Measurements from ENCODE around the gene PIM1. TPM values are rescaled to one million over a fixed set of nuclear protein-coding genes. Genes with fewer than 3 reads are reported as not detected.

PIM1 gene
- polyA plus RNA-seq, 1 of the 3 experiments (the other 2 are of a cell fraction), result 33.9 TPM

DNA sequence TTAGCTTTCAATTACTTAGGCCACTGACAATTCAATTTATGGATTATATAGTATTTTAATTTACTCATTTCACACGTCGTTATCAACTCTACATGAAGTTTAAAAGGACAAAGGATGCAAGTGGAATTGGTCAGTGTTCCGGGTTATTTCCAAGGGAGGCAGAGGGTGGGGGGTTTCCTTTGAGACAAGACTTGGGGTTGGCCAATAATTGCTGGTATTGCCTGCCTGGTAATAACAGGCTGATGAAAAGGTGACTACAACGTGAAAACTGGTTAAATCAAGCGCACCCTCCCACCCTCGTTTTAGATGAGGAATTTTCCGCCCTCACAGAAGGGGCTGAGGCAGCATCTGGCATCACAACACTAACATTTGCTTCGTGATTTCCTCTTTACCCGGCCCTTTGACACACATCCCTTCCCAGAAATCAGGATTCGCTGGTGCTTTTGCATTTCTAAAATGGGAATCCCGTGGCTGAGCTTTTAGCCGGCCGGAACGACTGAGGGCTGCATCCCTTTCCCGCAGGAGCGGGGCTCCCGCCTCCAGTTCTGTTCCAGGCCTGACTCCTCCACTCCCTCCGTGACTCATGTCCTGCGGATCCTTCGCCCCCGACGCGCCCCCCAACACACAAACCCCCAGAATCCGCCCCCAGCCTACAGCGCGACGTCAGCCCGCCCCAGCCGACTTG, 999 bp upstream of the PIM1 start:
- DNase-seq, result peak; percentile 63
- Histone ChIP-seq H3K4me3 (ENCODE audit: low read depth in 2 of 2, low read length in 1 of 2) (peak overlapping the region; percentile 66 to 67), H2AFZ (ENCODE audit: low read depth) (peak overlapping the region; percentile 54), H3K79me2 (ENCODE audit: insufficient read depth) (peaks cover 29% of the 10 kb centered on the region), H3K9me3 (no peaks in the 10 kb centered on the region), H4K20me1 (ENCODE audit: insufficient read depth) (peaks cover 17% of the 10 kb centered on the region), H3K27me3 (ENCODE audit: insufficient read depth) (no peaks in the 10 kb centered on the region), H3F3A (replicated peaks; ENCODE audit: insufficient read depth) (peaks cover 9% of the 10 kb centered on the region), H3K4me1 (ENCODE audit: control insufficient read depth in 1 of 2, insufficient read depth in 2 of 2, low read depth in 1 of 2, low read length in 1 of 2) (peaks cover 4 to 17% of the 10 kb centered on the region in 2 experiments; a peak in 3 of 4 replicates), H3K4me2 (peak overlapping the region; percentile 80), H3K36me3 (replicated peaks in 1 of 2; ENCODE audit: control insufficient read depth in 1 of 2, insufficient read depth in 2 of 2, low read length in 1 of 2) (peaks cover 15 to 16% of the 10 kb centered on the region in 2 experiments), H3K9ac (peak overlapping the region; percentile 84), H3K27ac (ENCODE audit: low read depth in 2 of 2, low read length in 1 of 2) (peak overlapping the region; percentile 88 to 95), H3K9me2 (no peaks in the 10 kb centered on the region)
- POLR2A ChIA-PET, result interaction anchor here (0.6 to 3.3 kb wide), 6 partner anchors 25 to 183 kb away, joined by 3 to 27 read pairs (median 12); partner anchors contain the start of gene MTCH1
- TF ChIP-seq RFX5 (IDR thresholded peaks at IDR 0.05; ENCODE audit: low read length) (no peak), NFIC (IDR thresholded peaks at IDR 0.05; ENCODE audit: borderline replicate concordance) (no peak), JUND (IDR thresholded peaks at IDR 0.05) (no peak; the same call in 1 of the 2 replicates), TEAD4 (IDR thresholded peaks at IDR 0.05; ENCODE audit: borderline replicate concordance, insufficient read depth) (no peak), ELF1 (IDR thresholded peaks at IDR 0.05) (no peak), MEF2A (IDR thresholded peaks at IDR 0.05; ENCODE audit: borderline replicate concordance, low read depth) (no peak), TAF1 (IDR thresholded peaks at IDR 0.05; ENCODE audit: borderline replicate concordance, low read depth, low read length) (0 out of 2 replicates have a peak, but pooled peaks have one; percentile 15), FOSL2 (IDR thresholded peaks at IDR 0.05; ENCODE audit: borderline replicate concordance, low read depth) (peak; percentile 51; the same call in 1 of the 2 replicates), TCF12 (IDR thresholded peaks at IDR 0.05) (peak; percentile 2; the same call in 1 of the 2 replicates)
- TF ChIP-seq, protein P1, sequence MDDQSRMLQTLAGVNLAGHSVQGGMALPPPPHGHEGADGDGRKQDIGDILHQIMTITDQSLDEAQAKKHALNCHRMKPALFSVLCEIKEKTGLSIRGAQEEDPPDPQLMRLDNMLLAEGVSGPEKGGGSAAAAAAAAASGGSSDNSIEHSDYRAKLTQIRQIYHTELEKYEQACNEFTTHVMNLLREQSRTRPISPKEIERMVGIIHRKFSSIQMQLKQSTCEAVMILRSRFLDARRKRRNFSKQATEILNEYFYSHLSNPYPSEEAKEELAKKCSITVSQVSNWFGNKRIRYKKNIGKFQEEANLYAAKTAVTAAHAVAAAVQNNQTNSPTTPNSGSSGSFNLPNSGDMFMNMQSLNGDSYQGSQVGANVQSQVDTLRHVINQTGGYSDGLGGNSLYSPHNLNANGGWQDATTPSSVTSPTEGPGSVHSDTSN (IDR thresholded peaks at IDR 0.05), result 0 out of 2 replicates have a peak, but pooled peaks have one; percentile 2
- TF ChIP-seq, protein P2, sequence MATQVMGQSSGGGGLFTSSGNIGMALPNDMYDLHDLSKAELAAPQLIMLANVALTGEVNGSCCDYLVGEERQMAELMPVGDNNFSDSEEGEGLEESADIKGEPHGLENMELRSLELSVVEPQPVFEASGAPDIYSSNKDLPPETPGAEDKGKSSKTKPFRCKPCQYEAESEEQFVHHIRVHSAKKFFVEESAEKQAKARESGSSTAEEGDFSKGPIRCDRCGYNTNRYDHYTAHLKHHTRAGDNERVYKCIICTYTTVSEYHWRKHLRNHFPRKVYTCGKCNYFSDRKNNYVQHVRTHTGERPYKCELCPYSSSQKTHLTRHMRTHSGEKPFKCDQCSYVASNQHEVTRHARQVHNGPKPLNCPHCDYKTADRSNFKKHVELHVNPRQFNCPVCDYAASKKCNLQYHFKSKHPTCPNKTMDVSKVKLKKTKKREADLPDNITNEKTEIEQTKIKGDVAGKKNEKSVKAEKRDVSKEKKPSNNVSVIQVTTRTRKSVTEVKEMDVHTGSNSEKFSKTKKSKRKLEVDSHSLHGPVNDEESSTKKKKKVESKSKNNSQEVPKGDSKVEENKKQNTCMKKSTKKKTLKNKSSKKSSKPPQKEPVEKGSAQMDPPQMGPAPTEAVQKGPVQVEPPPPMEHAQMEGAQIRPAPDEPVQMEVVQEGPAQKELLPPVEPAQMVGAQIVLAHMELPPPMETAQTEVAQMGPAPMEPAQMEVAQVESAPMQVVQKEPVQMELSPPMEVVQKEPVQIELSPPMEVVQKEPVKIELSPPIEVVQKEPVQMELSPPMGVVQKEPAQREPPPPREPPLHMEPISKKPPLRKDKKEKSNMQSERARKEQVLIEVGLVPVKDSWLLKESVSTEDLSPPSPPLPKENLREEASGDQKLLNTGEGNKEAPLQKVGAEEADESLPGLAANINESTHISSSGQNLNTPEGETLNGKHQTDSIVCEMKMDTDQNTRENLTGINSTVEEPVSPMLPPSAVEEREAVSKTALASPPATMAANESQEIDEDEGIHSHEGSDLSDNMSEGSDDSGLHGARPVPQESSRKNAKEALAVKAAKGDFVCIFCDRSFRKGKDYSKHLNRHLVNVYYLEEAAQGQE (IDR thresholded peaks at IDR 0.05; ENCODE audit: low read depth, low read length), result no peak
- TF ChIP-seq, protein P3, sequence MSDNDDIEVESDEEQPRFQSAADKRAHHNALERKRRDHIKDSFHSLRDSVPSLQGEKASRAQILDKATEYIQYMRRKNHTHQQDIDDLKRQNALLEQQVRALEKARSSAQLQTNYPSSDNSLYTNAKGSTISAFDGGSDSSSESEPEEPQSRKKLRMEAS (IDR thresholded peaks at IDR 0.05; ENCODE audit: low read depth), result no peak; the same call in 1 of the 2 replicates
- CTCF ChIA-PET, result interaction anchor here (0.8 to 15.1 kb wide), 6 partner anchors 19 to 144 kb away, joined by 3 to 490 read pairs (median 49); no protein-coding TSS in a partner anchor
- 10% methylated on average over 24 of the region's 29 CpGs for WGBS (ENCODE audit: low lambda C conversion rate)
